Lung microvascular endothelial cell (primary cell): ENCODE data around the gene TM6SF1. TPM values are rescaled to one million over a fixed set of nuclear protein-coding genes. Genes with fewer than 3 reads are reported as not detected.
"Not testable (repeated sequence)": the region's sequence is repeated elsewhere in the genome, so short reads cannot be mapped to it uniquely, and the experiment has no call there.

ENCODE experiments used
- DNase-seq, 2 donors: peaks; one replicate each; pipeline versions ENCODE4 v3.0.0 to v3.0.0-alpha.2; 2010; ENCODE audit warnings: low read depth in 2 of 2
- total RNA-seq: library from RNA; depleted of rRNA; stranded (reverse); fragments of >200 nt; gene quantifications from 2 replicates; pipeline ENCODE4 v1.2.1, GENCODE V29; 2014

Gene TM6SF1
- total RNA-seq, 1 donor from 2014 or later: 51.6 TPM

DNA sequence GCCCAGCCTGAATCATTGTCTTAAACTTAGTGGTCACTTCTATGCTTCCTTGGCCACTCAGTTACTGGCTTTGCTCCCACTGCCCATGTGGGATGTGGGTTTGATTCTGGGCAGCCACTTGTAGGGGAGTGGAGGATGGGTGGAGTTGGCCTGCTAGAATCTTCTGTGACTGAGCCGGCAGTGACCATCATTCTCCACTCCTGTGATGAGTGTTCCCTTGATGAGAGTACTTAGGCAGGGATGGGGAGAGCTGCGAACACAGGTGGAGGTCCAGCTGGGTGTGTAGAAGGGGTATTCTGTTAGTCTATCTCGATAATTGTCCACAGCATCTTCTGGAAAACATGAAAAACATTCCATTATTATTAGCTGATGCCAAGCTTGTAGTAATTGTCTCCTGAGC lies 8.0 kb downstream of the TM6SF1 start:
- no peak for DNase-seq

DNA sequence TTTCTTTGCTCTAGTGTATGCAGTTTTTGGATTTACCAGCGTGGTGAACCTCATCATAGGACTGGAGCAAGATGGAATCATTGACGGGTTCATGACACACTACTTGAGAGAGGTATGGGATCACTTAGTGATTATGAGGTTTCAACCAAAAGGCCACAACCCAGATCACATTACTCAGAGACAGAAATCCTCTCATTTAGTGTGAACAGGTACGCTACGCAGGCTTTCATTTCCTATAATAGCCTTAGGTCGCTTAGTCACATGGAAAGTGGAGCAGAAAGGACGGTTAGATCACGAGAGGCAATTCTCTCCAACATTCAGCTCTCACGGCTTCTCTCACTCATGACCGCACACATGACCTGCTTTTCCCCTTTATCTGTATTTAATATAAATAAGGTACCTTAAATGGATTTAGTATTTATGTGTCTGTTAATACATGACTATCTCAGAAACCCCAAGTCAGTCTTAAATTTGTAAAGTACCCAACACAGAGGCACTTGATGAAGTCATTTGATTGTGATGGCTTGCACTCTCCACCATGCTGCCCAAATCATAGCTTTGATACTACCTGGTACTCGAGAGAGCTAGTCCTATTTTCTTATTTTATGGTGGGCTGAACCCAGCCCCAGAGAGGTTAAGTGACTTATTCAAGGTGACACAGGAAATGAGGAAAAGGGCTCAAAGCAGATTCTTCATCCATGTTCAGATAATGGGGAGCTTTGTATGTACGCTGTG lies 8.6 kb downstream of the TM6SF1 start:
- no peak for DNase-seq

- no peak for DNase-seq
Observed at GRCh38 chr15:83118291-83118827, 10.9 kb downstream of the TM6SF1 start.

GRCh38 chr15:83118968-83119367 lies 11.5 kb downstream of the TM6SF1 start:
- DNase-seq: no peak

- DNase-seq: no peak
Observed at GRCh38 chr15:83119968-83120581, 12.6 kb downstream of the TM6SF1 start.

DNA sequence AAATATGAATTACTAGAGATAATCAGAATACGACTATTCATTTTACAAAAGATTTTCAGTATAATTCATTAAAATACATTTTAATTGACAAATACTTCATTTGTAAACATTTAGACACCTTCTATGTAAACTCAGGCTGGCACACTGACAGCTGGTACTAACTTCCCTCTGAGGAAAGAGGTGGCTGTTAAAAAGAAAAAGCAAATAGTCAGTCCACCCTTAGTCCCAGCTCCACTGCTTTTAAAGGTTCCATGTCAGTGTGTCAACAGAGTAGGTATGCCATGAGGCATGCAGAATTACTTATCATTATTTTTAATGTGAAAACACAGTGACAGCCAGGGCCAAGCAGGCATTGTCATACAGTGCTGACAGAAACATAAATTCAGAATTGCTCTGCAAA lies 16.1 kb downstream of the TM6SF1 start:
- no peak for DNase-seq

DNA sequence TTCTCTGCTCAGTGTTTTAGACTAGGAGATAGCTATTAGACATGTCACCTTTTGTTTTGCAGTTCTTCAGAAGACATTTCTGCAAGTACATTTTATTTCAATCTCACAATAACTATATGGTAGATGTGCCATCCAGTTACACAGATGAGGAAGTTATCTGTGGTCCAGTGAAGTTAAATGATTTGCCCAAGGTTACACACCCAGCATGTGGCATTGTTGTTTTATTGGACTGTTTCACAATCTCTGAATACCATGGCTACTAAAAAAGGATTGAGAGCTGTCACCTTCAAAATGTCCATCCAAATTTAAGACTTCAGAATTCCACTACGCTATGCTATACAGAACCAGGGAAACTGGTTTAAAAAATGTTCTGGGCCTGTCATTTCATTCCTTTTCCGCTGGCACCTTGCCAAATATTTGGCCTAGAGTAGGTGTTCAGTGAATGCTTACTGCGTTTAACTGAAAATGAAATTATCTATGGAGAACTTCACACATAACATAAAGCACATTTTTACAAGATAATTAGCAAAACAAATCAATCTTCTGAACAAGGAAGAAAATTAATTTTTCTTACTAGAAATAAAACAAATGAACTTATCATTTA lies 20.2 kb downstream of the TM6SF1 start:
- DNase-seq: peak in 1 of 2 donors; percentile 64

GRCh38 chr15:83129791-83130190 lies 22.3 kb downstream of the TM6SF1 start:
- no peak for DNase-seq

DNA sequence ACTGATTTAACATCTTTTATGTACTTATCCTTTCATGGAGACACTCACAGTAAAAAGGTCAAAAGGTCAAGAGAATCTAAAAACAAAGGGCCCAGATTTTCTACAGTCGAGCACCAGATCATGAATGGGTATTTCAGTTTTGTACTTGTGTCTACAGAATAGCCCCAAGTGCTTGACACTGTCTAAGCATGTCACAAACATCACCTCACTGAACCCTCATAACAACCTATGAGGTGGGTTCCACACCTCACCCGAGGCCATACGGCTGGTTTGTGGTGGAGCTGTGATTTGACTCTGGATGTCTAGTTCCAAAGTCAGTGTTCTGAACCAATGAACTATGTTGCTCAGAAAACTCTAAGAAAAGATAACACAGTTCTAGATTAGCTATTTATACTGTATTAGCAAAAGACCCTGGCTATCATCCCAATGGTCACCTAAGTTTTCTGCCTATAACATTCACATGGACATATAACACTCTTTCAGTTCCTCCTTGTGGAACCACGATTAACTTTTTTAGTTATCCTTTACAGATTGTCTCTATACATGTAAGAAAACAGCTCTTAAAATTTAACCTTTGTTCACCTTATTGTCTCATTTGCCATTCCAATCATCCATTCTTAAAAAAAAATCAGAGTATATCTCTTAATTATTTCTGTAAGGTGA lies 25.5 kb downstream of the TM6SF1 start:
- DNase-seq: no peak

- not testable (repeated sequence) for DNase-seq
Observed at GRCh38 chr15:83142151-83142550, 34.7 kb downstream of the TM6SF1 start.

DNA sequence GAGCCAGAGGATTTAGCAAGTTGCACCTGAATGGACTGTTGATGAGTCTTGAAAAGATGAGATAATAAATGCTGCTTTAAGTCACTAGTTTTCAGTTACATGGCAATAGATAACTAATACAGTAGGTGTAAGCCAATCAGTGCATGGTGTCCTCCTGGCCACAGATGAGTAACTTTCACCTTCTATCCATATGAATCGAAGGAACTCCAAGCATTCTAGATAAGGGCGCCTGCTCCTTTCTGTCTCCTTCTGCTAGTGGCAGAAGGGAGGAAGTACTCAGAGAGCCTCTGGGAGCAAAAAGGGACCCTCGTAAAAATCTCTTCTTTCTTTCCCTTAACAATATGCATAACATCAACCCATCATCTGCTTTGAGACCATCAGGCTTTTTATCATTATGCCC lies 37.3 kb downstream of the TM6SF1 start:
- DNase-seq: no peak

DNA sequence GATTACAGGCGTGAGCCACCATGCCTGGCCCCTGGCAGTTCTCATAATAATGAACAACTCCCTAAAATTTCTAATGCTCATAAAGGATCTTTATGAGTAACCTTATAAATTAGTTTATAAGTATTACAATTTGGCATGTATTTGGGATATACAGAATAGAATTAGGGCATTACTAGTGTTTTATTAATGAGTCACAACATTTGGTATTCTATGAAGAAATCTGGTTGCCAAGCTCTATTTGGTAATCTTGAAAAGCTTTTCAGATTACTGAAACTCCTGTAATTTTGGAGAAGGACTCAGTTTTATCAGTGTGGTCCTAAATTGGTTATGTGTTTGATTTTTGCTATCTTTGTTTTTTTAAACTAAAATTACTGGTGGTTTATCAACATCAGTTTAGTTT lies 45.8 kb downstream of the TM6SF1 start:
- no peak for DNase-seq

- no peak for DNase-seq
Observed at GRCh38 chr15:83155942-83156341, 48.5 kb downstream of the TM6SF1 start.

DNA sequence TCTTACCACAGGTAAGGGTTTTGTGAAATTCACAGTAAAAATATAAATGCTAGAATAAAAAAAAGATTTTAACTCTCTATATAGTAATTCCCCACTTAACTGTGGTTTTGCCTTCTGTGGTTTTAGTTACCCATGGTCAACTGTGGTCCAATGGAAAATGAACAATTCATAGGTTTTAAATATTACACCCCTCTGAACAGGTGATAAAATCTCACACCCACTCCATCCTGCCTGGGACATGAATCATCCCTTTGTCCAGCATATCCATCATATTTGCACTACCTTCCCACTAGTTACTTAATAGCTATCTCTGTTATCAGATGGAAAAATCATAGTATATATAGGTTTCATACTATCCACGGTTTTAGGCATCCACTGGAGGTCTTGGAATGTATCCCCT lies 50.9 kb downstream of the TM6SF1 start:
- peak in 1 of 2 donors; percentile 24 for DNase-seq

DNA sequence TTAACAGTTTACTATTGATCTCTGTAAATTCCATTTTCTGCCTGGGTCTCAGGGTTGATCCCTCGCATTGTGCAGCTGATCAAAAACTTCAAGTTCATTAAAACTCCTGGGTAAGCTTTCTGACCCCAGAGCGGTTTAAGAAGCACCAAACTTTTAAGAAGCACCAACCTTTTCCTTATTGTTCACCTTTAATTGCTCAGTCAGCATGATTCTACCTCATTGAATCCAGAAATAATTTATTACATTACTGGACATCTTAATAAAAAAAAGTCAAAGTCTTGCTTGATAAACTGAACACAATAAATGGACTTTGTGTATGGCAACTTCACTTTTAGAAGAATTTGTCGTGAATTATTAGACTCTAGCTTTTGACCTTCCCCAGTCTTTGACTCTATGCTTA lies 53.3 kb downstream of the TM6SF1 start:
- DNase-seq: no peak

- peak in 1 of 2 donors; percentile 71 for DNase-seq
Observed at GRCh38 chr15:83163032-83163431, 55.6 kb downstream of the TM6SF1 start.

GRCh38 chr15:83164111-83164770 lies 56.8 kb downstream of the TM6SF1 start:
- peak in 1 of 2 donors; percentile 83 for DNase-seq

DNA sequence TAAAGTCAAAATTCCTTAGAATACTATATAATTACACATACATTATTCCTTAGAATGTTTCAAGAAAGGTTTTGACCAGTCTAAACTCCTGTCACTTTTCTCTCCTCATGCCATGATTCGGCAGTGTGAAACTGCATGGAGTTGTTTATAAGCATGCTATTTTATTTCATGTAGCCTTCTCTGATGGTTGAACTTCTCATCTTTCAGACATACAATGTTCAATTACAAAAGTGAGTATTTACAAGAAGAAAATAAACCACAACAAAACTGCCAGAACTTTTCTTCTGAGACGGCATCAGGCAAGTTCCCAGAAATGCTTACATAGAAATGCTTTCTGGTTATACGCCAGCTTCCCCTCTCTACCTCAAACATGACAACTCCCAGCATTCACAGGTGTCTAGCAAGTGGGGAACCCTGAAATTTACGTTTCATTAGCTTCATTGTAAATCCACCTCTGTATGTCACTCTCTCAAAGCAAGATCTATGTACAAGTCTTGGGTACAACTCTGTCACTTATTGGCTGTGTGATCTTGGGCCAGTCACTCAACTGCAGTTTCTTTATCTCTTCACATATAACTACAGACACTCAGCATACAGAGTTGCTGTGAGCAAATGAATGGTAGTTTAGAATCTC lies 57.4 kb downstream of the TM6SF1 start:
- DNase-seq: peak in 1 of 2 donors; percentile 17

DNA sequence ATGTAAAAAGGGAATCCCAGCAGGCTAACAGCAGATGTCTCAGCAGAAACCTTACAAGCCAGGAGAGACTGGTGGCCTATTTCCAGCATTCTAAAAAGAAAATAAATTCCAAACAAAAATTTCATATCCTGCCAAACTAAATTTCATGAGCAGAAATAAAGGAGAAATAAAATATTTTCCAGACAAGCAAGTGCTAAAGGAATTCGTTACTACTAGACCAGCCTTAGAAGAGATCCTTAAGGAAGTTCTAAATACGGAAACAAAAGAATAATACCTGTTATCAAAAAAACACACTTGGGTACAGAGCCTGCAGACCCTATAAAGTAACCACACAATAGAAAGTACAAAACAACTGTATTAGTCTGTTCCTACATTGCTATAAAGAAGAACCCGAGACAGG lies 58.8 kb downstream of the TM6SF1 start:
- DNase-seq: no peak

GRCh38 chr15:83166830-83167229 lies 59.4 kb downstream of the TM6SF1 start:
- DNase-seq: no peak

DNA sequence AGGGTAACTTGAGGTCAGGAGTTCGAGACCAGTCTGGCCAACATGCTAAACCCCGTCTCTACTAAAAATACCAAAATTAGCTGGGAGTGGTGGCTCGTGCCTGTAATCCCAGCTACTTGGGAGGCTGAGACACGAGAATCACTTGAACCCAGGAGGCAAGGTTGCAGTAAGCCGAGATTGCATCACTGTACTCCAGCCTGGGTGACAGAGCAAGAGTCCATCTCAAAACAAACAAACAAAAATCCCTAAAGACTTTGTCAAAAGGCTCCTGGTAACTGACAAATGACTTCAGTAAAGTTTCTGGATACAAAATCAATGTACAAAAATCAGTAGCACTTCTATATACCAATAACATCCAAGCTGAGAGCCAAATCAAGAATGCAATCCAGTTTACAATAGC lies 62.1 kb downstream of the TM6SF1 start:
- not testable (repeated sequence) for DNase-seq
